NT2/D1 (cell line): ENCODE measurements around the gene CDH24.

Experiments used
- SUZ12 ChIP-seq: IDR thresholded peaks from 2 replicates; pipeline ENCODE4 v1.6.1; 2011; ENCODE audit not compliant: insufficient read length, insufficient read depth; ENCODE audit errors: extremely low read depth
- YY1 ChIP-seq: IDR thresholded peaks from 2 replicates; pipeline ENCODE4 v1.6.1; 2011; ENCODE audit not compliant: insufficient read length, insufficient read depth

GRCh38 chr14:23035303-23036144, 21.8 kb downstream of the CDH24 start:
- TF ChIP-seq SUZ12 (no peak), YY1 (no peak)
